HG02623 (cell line): ENCODE data around the gene TMEM131.

Experiments used
- ATAC-seq: cut with Tn5 transposase; IDR thresholded peaks from one replicate; pipeline ENCODE4 v1.9.1; 2021; ENCODE audit warnings: moderate library complexity; ENCODE audit not compliant: unreplicated experiment

TMEM131 gene

GRCh38 chr2:97728091-97728731 is 267.5 kb downstream of the TMEM131 start:
- no peak for ATAC-seq

- ATAC-seq, result no peak
These were observed 268.5 kb downstream of the TMEM131 start for GRCh38 chr2:97727296-97727695.

- ATAC-seq, result no peak
These were observed 269.3 kb downstream of the TMEM131 start for GRCh38 chr2:97726261-97727064.

- no peak for ATAC-seq
These were observed 270.6 kb downstream of the TMEM131 start for GRCh38 chr2:97724946-97725688.

DNA sequence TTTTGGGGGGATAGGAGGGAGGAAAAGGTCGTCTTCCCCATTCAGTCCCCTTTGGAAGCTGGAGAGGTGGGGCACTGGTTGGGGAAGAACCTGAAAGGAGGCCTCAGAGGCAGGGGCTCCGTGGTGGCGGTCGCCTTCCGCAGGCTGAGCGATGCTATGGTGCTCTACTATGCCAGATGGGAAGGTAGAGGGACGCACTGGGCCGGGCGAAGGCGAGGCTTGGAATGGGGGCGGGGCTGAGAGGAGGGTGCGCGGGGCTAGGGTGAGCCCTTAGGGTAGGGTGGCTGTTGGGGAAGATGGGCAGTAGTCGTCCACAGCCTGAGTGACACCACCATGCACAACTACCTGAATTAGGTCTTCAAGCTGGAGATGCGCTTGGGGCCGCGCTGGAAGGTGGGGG is 271.2 kb downstream of the TMEM131 start:
- ATAC-seq, result no peak

DNA sequence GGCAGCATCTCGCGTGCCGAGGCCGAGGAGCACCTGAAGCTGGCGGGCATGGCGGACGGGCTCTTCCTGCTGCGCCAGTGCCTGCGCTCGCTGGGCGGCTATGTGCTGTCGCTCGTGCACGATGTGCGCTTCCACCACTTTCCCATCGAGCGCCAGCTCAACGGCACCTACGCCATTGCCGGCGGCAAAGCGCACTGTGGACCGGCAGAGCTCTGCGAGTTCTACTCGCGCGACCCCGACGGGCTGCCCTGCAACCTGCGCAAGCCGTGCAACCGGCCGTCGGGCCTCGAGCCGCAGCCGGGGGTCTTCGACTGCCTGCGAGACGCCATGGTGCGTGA is 271.7 kb downstream of the TMEM131 start:
- no peak for ATAC-seq

DNA sequence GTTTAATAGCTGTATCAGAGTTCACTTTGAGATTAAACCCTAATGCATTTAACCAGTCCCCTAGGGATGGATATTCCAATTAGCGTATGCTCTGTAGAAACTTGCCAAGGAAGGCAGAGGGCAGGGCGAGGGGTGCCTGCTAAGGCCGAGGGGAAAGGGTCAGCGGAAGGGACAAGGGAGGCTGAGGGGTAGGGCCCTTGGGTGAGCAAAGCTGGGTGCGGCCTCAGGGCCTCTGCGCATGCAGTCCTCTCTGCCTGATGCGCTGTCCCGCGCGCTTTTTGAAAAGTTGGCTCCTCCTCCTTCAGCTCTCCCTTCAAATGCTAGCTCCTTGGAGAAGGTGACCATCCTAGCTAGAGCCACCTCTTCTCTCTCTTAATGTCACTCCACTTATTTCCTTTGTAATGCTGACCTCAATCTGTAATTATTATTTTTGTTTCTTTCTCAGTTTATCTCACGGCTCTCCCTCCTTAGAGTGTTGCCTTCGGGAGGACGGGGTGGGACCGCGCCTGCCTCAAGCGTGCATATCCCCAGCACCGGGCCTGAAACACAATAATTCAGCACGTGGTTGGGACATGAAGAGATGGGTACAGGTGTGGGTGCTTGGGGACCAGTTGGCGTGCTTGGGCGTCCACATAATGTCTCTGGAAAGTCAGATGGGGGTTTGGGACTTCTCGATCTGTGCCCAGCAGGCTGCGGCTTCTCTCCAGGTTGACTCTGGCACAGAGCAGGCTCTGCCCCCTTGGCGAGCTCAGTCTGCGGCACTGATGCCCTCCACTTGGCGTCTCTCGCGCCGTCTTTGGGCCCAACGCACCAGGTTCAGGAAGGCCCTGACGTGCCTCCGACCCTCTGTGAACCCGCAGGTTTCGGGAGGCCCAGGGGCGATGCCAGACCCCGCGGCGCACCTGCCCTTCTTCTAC is 272.3 kb downstream of the TMEM131 start:
- no peak for ATAC-seq

- no peak for ATAC-seq
These were observed 273.5 kb downstream of the TMEM131 start for GRCh38 chr2:97722227-97722626.

GRCh38 chr2:97720746-97721145 is 275.0 kb downstream of the TMEM131 start:
- ATAC-seq, result no peak

DNA sequence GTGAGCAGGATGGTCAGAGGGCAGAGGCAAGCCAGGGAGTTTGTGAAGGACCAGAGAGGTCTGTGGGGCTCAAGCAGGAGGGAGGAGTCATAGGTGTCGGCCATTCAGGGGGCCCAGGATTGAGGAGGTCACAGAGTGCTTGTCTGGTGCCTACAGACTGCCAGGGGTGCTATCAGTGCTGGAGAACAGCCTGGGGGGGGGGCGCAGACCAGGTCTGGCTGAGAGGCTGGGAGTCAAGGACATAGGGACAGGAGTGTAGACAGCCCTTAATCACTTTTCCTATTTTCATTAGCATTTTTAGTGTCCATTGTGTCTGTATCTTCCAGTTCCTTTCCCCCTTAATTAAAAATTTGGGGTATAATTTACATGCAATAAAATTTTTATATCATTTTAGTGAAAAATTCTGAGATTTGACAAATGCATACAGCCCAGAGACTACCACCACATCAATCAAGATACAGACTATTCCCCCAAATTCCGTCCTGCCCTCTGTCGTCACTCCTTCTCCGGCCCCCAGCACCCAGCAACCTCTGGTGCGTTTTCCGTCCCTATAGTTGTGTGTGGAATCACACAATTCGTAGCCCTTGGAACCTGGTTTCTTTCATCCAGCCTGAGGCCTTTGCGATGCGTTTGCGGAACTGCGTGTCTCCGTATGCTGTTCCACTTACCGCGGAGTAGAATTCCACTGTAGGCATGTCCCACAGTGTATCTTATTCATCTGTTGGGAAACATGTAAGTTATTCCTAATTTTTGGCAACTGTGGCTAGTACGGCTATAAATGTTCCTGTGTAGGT is 276.2 kb downstream of the TMEM131 start:
- ATAC-seq, result no peak

DNA sequence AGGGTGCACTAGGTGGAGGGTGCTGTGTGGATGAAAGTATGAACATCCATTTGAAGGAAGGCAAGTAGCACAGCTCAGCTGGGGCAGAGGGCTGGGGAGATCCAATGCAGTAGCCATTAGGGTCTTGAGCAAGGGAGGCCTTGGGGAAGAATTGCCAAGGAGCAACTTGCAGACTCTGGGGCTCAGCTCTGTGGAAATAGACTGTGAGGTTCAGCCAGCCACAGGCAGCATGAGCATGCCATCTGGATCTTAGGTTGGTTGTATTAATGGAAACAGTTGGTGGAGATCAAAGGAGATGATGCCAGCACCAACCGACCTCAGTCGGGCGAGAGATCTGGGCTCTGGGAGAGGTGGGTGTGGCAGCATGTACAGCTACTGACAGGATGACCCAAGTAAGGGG is 276.8 kb downstream of the TMEM131 start:
- ATAC-seq, result no peak

DNA sequence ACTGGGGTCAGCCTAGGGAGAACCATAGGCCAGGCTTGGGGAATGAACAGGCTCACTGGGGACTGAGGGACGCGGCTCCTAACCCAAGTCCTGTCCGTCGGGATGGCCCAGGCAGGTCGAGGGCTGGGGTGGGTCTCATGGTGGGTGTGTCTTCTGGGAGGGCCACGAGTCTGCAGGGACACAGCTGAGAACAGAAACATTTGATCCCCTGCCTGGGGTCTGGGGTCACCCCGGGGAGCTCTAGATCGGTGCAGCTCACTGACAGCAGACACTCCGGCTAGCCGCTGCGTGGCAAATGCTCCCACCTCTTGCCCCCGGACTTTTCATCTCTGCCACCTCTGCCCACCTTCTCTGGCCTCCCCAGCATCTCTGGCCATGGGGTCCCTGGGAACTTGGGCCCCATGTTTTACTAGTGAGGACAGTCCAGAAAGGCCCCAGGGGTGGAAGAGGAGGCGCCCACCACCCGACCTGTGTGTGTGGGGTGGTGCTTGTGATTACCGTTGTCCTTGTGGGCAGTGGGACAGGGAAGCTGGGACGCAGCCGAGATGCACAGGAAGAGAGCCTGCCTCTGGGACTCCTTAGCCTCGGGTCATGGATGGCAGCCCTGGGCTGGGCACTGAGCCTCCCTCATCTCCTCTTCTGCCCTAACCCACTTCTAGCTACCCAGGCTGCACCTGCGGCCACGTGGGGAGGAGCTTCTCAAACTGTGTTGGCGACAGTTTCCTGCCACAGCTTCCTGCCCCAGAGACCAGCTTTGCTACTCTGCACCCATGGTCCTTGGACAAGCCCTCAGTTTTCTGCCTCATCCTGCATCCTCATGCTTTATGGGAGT is 277.5 kb downstream of the TMEM131 start:
- no peak for ATAC-seq

- no peak for ATAC-seq
These were observed 278.1 kb downstream of the TMEM131 start for GRCh38 chr2:97717613-97717995.

DNA sequence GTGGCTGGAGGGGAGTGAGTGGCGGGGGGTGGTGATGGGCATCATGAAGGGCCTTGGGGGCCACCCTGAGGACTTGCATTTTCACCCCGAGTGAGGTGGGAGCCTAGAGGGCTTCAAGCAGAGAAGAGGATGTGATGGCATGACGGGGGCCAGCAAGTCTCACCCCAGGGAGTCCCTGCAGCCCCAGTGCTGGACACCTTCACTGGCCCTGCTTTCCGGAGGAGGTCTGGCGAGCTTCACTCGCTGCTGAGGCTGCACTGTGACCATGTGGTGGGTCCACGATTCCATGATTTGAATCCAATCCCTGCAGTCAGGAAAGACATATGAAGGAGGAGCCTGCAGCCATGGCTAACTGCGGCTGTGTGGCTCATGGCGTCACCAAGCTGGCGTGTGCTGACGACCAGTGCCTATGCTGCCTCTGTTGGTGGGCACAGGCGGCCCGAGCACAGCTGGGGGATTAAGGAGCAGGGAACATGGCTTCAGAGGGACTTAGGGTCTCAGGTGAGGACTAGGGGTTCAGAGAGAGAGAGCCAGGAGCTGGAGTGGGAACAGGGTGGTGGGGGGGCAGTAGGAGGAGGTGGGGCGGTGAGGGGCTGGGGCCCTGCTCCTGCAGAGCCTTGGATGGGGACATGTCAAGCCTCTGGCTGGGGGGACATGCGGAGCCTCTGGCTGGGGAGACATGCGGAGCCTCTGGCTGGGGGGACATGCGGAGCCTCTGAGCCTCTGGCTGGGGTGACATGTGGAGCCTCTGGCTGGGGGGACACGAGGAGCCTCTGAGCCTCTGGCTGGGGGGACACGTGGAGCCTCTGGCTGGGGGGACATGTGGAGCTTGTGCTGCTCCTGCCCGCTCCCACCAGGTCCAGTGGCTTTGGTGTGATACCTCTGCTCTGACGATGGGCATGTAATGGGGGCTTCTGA is 278.8 kb downstream of the TMEM131 start:
- no peak for ATAC-seq

- ATAC-seq, result no peak
These were observed 279.6 kb downstream of the TMEM131 start for GRCh38 chr2:97715951-97716694.

DNA sequence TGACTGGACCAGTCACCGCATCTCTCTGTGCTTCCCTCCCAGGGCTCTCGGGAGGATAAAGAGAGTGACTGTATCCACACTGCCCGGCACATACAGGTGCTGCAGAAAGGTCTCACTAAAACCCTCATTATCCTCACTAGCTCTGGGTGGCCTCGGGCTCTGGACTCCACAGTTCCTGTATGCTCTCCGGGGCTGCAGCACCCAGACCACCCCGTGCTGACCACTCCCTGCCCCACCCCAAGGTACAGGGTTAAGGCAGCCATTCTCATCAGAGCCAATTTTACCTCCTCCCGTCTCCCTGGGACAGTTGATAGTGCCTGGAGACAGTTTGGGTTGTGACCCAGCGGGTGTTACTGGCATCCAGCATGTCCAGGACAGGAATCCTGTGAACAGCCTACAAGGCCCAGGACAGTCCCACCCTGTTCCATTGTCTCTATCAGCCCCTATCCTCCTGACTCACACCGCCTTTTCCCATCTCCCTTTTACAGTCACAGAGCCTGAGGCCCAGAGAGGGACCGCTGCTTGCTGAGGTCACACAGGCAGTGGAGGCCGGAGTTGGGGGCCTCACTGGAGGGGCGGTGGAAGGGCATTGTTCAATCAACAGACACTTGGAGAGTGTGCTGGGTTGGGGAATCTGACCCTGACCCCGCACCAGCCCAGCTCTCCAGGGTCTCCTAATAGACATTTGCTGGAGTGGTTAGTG is 280.6 kb downstream of the TMEM131 start:
- ATAC-seq, result no peak
